GM23248 (cell line): Measurements from ENCODE around the gene UMAD1. TPM values are rescaled to one million over a fixed set of nuclear protein-coding genes. Genes with fewer than 3 reads are reported as not detected.
A peak's percentile ranks its signal among the peaks of the same experiment; 100 is the strongest.

Experiments used
- DNase-seq: peaks from one replicate; pipeline ENCODE4 v3.0.0-alpha.2; 2015
- H2AFZ ChIP-seq: fragments of 200-600 bp; sonication (generic); 2 replicates; pipeline ENCODE4 v1.6.1; 2016; ENCODE audit warnings: antibody characterized with exemption
- H3F3A ChIP-seq: fragments of 200-600 bp; sonication (generic); 2 replicates; pipeline ENCODE4 v1.6.1; 2016; ENCODE audit warnings: mild to moderate bottlenecking, antibody characterized with exemption, mixed run types; ENCODE audit not compliant: insufficient read depth
- H3K27ac ChIP-seq: fragments of 200-600 bp; sonication (generic); 2 replicates; pipeline ENCODE4 v1.5.1; 2016; ENCODE audit warnings: mild to moderate bottlenecking
- H3K27me3 ChIP-seq: fragments of 200-600 bp; sonication (generic); replicated peaks from 2 replicates; pipeline ENCODE4 v1.6.1; 2016; ENCODE audit warnings: mild to moderate bottlenecking; ENCODE audit not compliant: insufficient read depth
- H3K36me3 ChIP-seq: fragments of 200-600 bp; sonication (generic); 2 replicates; pipeline ENCODE4 v1.6.1; 2016; ENCODE audit warnings: low read depth, mild to moderate bottlenecking
- H3K4me1 ChIP-seq: fragments of 200-600 bp; sonication (generic); 2 replicates; pipeline ENCODE4 v1.6.1; 2016; ENCODE audit warnings: mild to moderate bottlenecking; ENCODE audit not compliant: insufficient read depth
- H3K4me2 ChIP-seq: fragments of 200-600 bp; sonication (generic); one replicate; pipeline ENCODE4 v1.6.1; 2016; ENCODE audit warnings: mild to moderate bottlenecking; ENCODE audit not compliant: unreplicated experiment
- H3K4me3 ChIP-seq: fragments of 200-600 bp; sonication (generic); 2 replicates; pipeline ENCODE4 v1.5.1; 2016; ENCODE audit warnings: mild to moderate bottlenecking
- H3K79me2 ChIP-seq: fragments of 200-600 bp; sonication (generic); 2 replicates; pipeline ENCODE4 v1.6.1; 2016; ENCODE audit warnings: mild to moderate bottlenecking; ENCODE audit not compliant: insufficient read depth
- H3K9ac ChIP-seq: fragments of 200-600 bp; sonication (generic); 2 replicates; pipeline ENCODE4 v1.6.1; 2016; ENCODE audit warnings: mild to moderate bottlenecking
- H3K9me2 ChIP-seq: fragments of 200-600 bp; sonication (generic); 2 replicates; pipeline ENCODE4 v1.6.1; 2016; ENCODE audit warnings: mixed run types, mild to moderate bottlenecking, moderate library complexity; ENCODE audit not compliant: insufficient read depth
- H3K9me3 ChIP-seq: fragments of 200-600 bp; sonication (generic); one replicate; pipeline ENCODE4 v1.6.1; 2017; ENCODE audit warnings: low read depth
- H4K20me1 ChIP-seq: fragments of 200-600 bp; sonication (generic); 2 replicates; pipeline ENCODE4 v1.6.0; 2016; ENCODE audit not compliant: insufficient read depth
- EZH2 ChIP-seq: fragments of 200-600 bp; sonication (generic); IDR thresholded peaks from 2 replicates; pipeline ENCODE4 v1.6.1; 2018; ENCODE audit warnings: antibody characterized with exemption, mild to moderate bottlenecking; ENCODE audit not compliant: insufficient read depth, poor library complexity, severe bottlenecking
- EZH2phosphoT487 ChIP-seq: fragments of 200-600 bp; sonication (generic); IDR thresholded peaks from 2 replicates; pipeline ENCODE4 v1.6.1; 2018; ENCODE audit warnings: antibody characterized with exemption, moderate library complexity, mild to moderate bottlenecking, low read depth; ENCODE audit not compliant: insufficient read depth
- WGBS, 2 experiments: methylation state at CpG; one replicate each; pipeline ENCODE4 v1.1.6; 2015 to 2017; ENCODE audit warnings: low lambda C conversion rate in 2 of 2, low coverage in 1 of 2; ENCODE audit errors: missing lambda C conversion rate in 2 of 2; 5-methylcytosine and 5-hydroxymethylcytosine counted together
- in situ Hi-C: fragments of 300-500 bp; cut with MboI; formaldehyde crosslinking; loops from 2 replicates; pipeline ENCODE4 v1.15.0; 2020
- polyA plus RNA-seq: library from polyadenylated mRNA; unstranded; fragments of >200 nt; fragmentation: Nextera tagmentation; extraction: Ambion mirVana; gene quantifications from 2 replicates; pipeline ENCODE4 v1.2.1, GENCODE V29; 2016
- total RNA-seq: library from RNA; depleted of rRNA; stranded (reverse); fragments of >200 nt; shearing (Covaris generic); gene quantifications from 2 replicates; pipeline ENCODE4 v1.2.3, GENCODE V29; 2014

Gene UMAD1
- total and polyA plus RNA-seq, 2 experiments from 2014 or later = 11.8 to 18.6 TPM

DNA sequence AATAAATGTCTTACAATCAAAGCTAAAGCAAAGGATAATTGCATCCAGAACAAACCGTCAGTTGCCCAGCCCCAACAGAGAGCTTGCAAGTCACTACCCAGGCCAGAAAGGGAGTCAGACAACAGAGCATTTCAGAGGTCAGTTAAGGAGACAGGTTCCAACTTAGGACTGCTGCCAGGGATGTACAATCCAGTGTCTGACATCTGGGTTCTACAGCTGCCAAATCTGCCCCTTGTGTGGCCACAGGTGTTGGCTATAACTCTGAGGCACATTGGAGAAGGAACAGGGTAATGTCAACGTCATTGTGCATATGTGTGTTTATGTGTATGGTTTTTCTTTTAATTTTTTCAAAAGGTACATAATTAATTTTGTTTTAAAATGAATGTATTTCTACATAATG, 242.8 kb downstream of the UMAD1 start:
- Histone ChIP-seq H3K9me3 (no peaks in the 10 kb centered on the region), H3K36me3 (no peaks in the 10 kb centered on the region), H3K4me3 (no peak overlapping the region), H4K20me1 (no peaks in the 10 kb centered on the region), H3K79me2 (no peaks in the 10 kb centered on the region), H3K27me3 (no peaks in the 10 kb centered on the region), H3K27ac (no peak overlapping the region), H2AFZ (no peak overlapping the region), H3K4me1 (peaks cover 4% of the 10 kb centered on the region; the same call in 1 of the 2 replicates), H3K9ac (no peak overlapping the region), H3K9me2 (no peaks in the 10 kb centered on the region), H3F3A (peaks cover 9% of the 10 kb centered on the region; the same call in 1 of the 2 replicates), H3K4me2 (no peak overlapping the region)
- TF ChIP-seq EZH2phosphoT487 (no peak), EZH2 (no peak)
- 82 to 83% methylated on average over 2 of the region's 2 CpGs for WGBS, 2 experiments
- DNase-seq = no peak
- in situ Hi-C loops = no loop called here

DNA sequence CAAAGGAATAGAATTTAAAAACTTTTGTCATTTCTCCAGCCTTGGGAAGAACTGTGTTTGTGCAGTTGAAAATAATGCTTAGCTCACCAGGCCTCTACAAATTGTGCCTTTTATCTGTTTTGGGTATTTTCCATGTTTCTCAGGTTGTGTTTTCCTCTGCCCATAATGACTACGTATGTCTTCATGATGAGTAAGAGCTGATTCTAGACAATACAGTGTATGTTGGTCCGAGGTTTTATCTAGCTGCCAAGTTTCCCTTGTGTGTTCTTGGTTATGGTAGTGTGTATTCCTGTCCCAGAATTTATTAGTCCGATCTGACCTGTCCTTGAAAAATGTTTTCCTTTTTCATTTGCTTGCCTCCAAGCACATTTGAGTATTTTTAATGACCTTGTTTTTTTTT, 244.3 kb downstream of the UMAD1 start:
- H3K27me3 ChIP-seq = no peaks in the 10 kb centered on the region
- no peak overlapping the region for H3K4me3 ChIP-seq
- H3K27ac ChIP-seq = no peak overlapping the region
- no peaks in the 10 kb centered on the region for H3K79me2 ChIP-seq
- WGBS, 2 experiments = 6% methylated on average over 3 of the region's 3 CpGs
- H3K4me2 ChIP-seq = no peak overlapping the region
- no peaks in the 10 kb centered on the region for H3K9me2 ChIP-seq
- no peaks in the 10 kb centered on the region for H3K36me3 ChIP-seq
- H3K9me3 ChIP-seq = no peaks in the 10 kb centered on the region
- in situ Hi-C loops = no loop called here
- peak; percentile 61 for DNase-seq
- TF ChIP-seq EZH2 (no peak), EZH2phosphoT487 (no peak)
- H3K9ac ChIP-seq = no peak overlapping the region
- H3K4me1 ChIP-seq = peaks cover 4% of the 10 kb centered on the region; the same call in 1 of the 2 replicates
- no peaks in the 10 kb centered on the region for H4K20me1 ChIP-seq
- H2AFZ ChIP-seq = no peak overlapping the region
- peaks cover 9% of the 10 kb centered on the region; the same call in 1 of the 2 replicates for H3F3A ChIP-seq

DNA sequence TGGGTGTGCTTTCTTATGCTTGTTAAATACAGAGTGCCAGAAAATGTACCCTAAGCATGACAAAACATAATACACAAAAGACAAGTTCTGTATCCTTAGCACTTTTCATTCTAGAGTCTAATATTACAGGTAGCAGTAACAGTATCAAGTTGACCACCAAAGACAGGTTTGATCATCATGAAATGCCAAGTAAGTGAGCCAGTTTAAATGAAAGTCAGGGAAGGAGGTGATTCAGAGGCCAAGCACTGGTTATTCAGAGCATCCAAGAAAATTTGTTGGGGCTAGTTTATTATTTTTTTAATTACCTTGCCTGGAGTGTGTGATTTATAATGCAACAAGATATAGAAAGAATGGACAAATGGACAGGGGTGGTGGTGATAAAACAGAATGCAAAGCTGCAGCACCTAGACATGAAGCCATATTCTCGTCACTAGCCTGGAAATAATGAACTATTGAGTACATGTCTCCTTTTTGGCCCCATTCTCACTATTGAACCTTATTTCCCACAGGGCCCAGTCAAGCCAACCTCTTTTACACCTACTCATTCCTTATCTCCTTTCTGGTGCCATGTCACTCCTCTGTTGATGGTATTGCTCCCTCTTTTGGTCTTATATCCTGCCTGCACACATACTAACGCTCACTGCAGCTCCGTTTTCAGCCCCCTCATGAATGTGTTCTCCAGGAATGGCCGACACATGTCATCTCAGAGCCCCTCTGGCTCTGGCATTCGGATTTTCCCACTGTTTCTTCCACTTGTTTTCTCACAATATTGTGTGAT, 249.4 kb downstream of the UMAD1 start:
- Histone ChIP-seq H2AFZ (no peak overlapping the region), H3K27me3 (no peaks in the 10 kb centered on the region), H3K4me2 (no peak overlapping the region), H4K20me1 (no peaks in the 10 kb centered on the region), H3K36me3 (no peaks in the 10 kb centered on the region), H3F3A (0 out of 2 replicates have a peak, but pooled peaks cover 2% of the 10 kb centered on the region), H3K9me3 (no peaks in the 10 kb centered on the region), H3K4me1 (peaks cover 3% of the 10 kb centered on the region; the same call in 1 of the 2 replicates), H3K4me3 (no peak overlapping the region), H3K79me2 (no peaks in the 10 kb centered on the region), H3K9ac (no peak overlapping the region), H3K9me2 (no peaks in the 10 kb centered on the region), H3K27ac (no peak overlapping the region)
- WGBS, 2 experiments = 81 to 84% methylated on average over 5 of the region's 5 CpGs
- TF ChIP-seq EZH2phosphoT487 = no peak
- no peak for TF ChIP-seq EZH2
- in situ Hi-C loops = no loop called here
- DNase-seq = peak; percentile 4

DNA sequence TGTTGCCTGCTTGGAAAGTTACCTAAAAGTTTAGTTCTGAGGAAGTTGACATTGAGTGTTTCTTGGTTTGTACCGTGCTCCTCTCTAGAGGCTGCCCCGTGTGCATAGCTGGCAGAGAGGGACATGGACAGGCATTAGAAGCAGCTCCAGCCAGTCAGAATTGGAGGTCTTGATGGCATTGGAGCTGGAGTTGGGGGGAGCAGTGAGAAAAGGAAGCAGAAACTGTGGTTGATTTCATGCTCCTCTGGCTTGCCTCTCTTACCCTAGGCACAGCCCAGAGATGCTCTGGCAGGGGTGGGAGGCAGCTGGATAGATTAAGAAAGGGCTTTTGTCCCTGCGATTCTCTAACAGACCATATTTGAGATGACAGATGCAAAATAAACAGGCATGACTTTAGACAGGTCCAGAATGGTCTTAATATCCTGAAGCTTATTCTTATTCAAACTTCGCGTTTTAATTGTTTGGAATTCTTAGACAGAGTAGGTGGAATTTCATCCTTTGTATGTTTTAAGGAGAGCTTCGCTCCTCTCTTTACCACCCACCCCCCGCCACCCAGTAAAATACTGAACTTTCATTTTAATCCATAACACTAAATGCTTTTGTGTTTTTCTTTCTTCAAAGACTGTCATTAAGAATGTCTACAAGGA, 254.6 kb downstream of the UMAD1 start:
- Histone ChIP-seq H3K9me2 (no peaks in the 10 kb centered on the region), H3F3A (no peaks in the 10 kb centered on the region), H3K4me2 (no peak overlapping the region), H3K27me3 (no peaks in the 10 kb centered on the region), H3K79me2 (no peaks in the 10 kb centered on the region), H3K36me3 (no peaks in the 10 kb centered on the region), H3K27ac (no peak overlapping the region), H3K9ac (no peak overlapping the region), H4K20me1 (no peaks in the 10 kb centered on the region), H2AFZ (no peak overlapping the region), H3K9me3 (no peaks in the 10 kb centered on the region), H3K4me1 (peaks cover 18% of the 10 kb centered on the region), H3K4me3 (no peak overlapping the region)
- in situ Hi-C loops = no loop called here
- no peak for DNase-seq
- 75 to 82% methylated on average over 7 of the region's 7 CpGs for WGBS, 2 experiments
- TF ChIP-seq EZH2 = no peak
- no peak for TF ChIP-seq EZH2phosphoT487
